DMS79 treated with DMSO at 0.1 percent for 48 hours (cell line): ENCODE measurements around the gene LAMA5.

ENCODE experiments used
- DNase-seq: peaks from one replicate; lab custom pipeline; 2025; lab: John Stamatoyannopoulos, UW

The LAMA5 gene

GRCh38 chr20:62367136-62367632, at the start of gene LAMA5:
Gene LAMA5 (minus strand): TSS chr20:62367312. CDS start chr20:62367245, 67 bp downstream.
- DNase-seq, result no peak

GRCh38 chr20:62415354-62416111, 48.4 kb upstream of the LAMA5 start:
- DNase-seq, result no peak

GRCh38 chr20:62413896-62414481, 46.9 kb upstream of the LAMA5 start:
- DNase-seq, result no peak

- DNase-seq, result no peak
These were observed 46.0 kb upstream of the LAMA5 start for GRCh38 chr20:62413025-62413570.

GRCh38 chr20:62412194-62413024, 45.3 kb upstream of the LAMA5 start:
- DNase-seq, result no peak

- no peak for DNase-seq
These were observed 44.5 kb upstream of the LAMA5 start for GRCh38 chr20:62411479-62412193.

GRCh38 chr20:62410746-62411478, 43.8 kb upstream of the LAMA5 start:
- no peak for DNase-seq

- peak; percentile 91 for DNase-seq
These were observed 43.0 kb upstream of the LAMA5 start for GRCh38 chr20:62409931-62410745.

GRCh38 chr20:62409086-62409853, 42.2 kb upstream of the LAMA5 start:
- DNase-seq, result no peak

- DNase-seq, result no peak
These were observed 41.5 kb upstream of the LAMA5 start for GRCh38 chr20:62408640-62409039.

GRCh38 chr20:62408055-62408454, 40.9 kb upstream of the LAMA5 start:
- DNase-seq, result no peak

- peak; percentile 78 for DNase-seq
These were observed 40.3 kb upstream of the LAMA5 start, which contains the start of gene CABLES2 for GRCh38 chr20:62407221-62407992. Gene CABLES2 (minus strand): TSS chr20:62407285. CDS start chr20:62407276, 9 bp downstream.

GRCh38 chr20:62406635-62407176, 39.6 kb upstream of the LAMA5 start:
- DNase-seq, result no peak

- no peak for DNase-seq
These were observed 38.9 kb upstream of the LAMA5 start for GRCh38 chr20:62405981-62406513.

- DNase-seq, result no peak
These were observed 38.2 kb upstream of the LAMA5 start for GRCh38 chr20:62405108-62405980.

- no peak for DNase-seq
These were observed 37.6 kb upstream of the LAMA5 start for GRCh38 chr20:62404761-62405107.

GRCh38 chr20:62404112-62404665, 37.1 kb upstream of the LAMA5 start:
- DNase-seq, result no peak
